ENCODE measurements around the gene CHMP1B. TPM values are rescaled to one million over a fixed set of nuclear protein-coding genes. Genes with fewer than 3 reads are reported as not detected.
"Not testable (repeated sequence)": the region's sequence is repeated elsewhere in the genome, so short reads cannot be mapped to it uniquely, and the experiment has no call there.

CHMP1B gene
- total RNA-seq, 1 donor from 2014 or later: 140 TPM

DNA sequence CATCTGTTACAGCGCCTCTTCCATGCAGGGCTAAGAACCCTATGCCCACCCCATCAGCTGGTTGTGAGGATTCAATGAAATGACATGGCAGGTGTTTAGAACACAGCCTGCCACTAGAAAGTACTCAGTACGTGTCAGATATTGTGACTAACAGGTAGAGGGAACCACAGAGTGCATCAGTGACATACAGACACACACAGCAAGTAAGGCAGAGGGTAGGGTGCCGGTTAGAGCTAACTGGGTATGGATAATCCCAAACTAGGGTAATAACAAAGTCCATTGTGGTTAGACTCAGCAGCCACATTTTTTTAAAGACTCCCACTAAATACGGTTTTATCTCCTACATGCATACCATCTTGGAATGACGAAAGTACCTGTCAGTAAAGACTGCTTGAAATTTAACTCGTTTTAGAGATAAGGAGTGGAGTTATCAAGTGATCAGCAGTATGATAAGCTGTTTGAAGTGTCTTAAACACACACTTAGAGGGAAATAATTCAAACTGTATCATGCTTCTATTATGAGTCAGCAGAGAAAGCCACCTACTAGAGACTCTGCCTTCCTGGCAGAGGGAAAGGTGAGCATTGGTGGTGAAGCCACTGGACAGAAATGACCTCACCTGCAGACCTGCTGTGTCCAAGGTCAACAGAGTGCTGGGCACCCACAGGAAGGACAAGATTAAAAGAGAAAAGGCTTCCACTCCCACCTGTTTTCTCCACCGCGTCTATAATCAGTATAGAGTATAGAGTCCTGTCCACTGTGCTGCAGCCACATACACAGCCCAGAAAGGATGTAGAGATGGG, 36.3 kb downstream of the CHMP1B start:
- FAIRE-seq (no peak), DNase-seq (ENCODE audit: low read depth) (peak; percentile 25)
- peaks cover 8% of the 10 kb centered on the region for H3K36me3 ChIP-seq (ENCODE audit: control insufficient read depth, insufficient read depth, low read length)
- H3K4me3 ChIP-seq (ENCODE audit: low read depth, low read length): no peak overlapping the region
- H3K27me3 ChIP-seq (ENCODE audit: control insufficient read depth, insufficient read depth, low read length): no peaks in the 10 kb centered on the region
- TF ChIP-seq CTCF (IDR thresholded peaks at IDR 0.05; ENCODE audit: insufficient read depth, low read length, severe bottlenecking): no peak

- Histone ChIP-seq H3K27me3 (ENCODE audit: control insufficient read depth, insufficient read depth, low read length) (no peaks in the 10 kb centered on the region), H3K4me3 (ENCODE audit: low read depth, low read length) (no peak overlapping the region), H3K36me3 (ENCODE audit: control insufficient read depth, insufficient read depth, low read length) (peaks cover 8% of the 10 kb centered on the region)
- FAIRE-seq: no peak
- TF ChIP-seq CTCF (IDR thresholded peaks at IDR 0.05; ENCODE audit: insufficient read depth, low read length, severe bottlenecking): no peak
- no peak for DNase-seq (ENCODE audit: low read depth)
Observed at GRCh38 chr18:11888726-11889125, 37.5 kb downstream of the CHMP1B start.

DNA sequence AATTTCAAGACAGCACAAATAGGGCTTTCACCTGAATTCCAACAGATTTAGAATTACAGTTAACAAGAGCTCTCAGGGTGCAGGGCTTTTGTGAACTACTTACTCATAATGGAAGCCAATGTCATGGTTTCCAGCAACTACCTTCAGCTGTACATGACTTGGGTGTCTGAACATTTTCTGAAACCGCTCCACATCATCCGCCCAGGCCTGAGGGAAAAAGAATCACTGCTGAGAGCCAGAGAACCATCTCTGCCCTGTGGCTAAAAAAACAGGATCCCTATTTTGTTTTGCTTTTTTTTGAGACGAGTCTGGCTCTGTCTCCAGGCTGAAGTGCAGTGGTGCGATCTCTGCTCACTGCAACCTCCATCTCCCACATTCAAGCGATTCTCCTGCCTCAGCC, 38.1 kb downstream of the CHMP1B start:
- no peak for DNase-seq (ENCODE audit: low read depth)
- no peak for TF ChIP-seq CTCF (IDR thresholded peaks at IDR 0.05; ENCODE audit: insufficient read depth, low read length, severe bottlenecking)
- no peaks in the 10 kb centered on the region for H3K27me3 ChIP-seq (ENCODE audit: control insufficient read depth, insufficient read depth, low read length)
- H3K4me3 ChIP-seq (ENCODE audit: low read depth, low read length): no peak overlapping the region
- FAIRE-seq: no peak
- peaks cover 8% of the 10 kb centered on the region for H3K36me3 ChIP-seq (ENCODE audit: control insufficient read depth, insufficient read depth, low read length)

DNA sequence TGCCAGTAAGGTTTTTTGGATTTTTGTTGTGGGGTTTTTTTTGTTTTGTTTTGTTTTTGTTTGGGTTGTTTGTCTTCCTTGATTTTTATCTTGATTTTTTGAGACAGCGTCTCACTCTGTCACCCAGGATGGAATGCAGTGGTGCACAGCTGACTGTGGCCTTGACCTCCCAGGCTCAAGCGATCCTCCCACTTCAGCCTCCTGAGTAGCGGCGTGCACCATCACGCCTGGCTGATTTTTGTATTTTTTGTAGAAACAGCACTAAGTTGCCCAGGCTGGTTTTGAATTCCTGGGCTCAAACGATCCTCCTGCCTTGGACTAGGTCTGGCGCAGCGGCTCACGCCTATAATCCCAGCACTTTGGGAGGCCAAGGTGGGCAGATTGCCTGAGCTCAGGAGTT, 40.5 kb downstream of the CHMP1B start:
- Histone ChIP-seq H3K36me3 (ENCODE audit: control insufficient read depth, insufficient read depth, low read length) (peaks cover 5% of the 10 kb centered on the region), H3K27me3 (ENCODE audit: control insufficient read depth, insufficient read depth, low read length) (no peaks in the 10 kb centered on the region), H3K4me3 (ENCODE audit: low read depth, low read length) (no peak overlapping the region)
- FAIRE-seq: no peak
- no peak for DNase-seq (ENCODE audit: low read depth)
- TF ChIP-seq CTCF (IDR thresholded peaks at IDR 0.05; ENCODE audit: insufficient read depth, low read length, severe bottlenecking): no peak

DNA sequence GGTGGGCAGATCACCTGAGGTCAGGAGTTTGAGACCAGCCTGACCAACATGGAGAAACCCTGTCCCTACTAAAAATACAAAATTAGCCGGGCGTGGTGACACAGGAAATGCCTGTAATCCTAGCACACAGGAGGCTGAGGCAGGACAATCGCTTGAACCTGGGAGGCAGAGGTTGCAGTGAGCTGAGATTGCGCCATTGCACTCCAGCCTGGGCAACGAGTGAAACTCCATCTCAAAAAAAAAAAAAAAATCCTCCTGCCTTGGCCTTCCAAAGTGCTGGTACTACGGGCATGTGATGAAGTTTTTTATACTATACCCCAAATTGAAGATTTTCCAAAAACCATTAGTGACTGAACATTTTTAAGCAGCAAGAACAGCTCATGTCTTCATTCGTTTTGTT, 41.2 kb downstream of the CHMP1B start:
- FAIRE-seq; DNase-seq (ENCODE audit: low read depth); H3K4me3 ChIP-seq (ENCODE audit: low read depth, low read length); H3K36me3 ChIP-seq (ENCODE audit: control insufficient read depth, insufficient read depth, low read length); H3K27me3 ChIP-seq (ENCODE audit: control insufficient read depth, insufficient read depth, low read length): not testable (repeated sequence)

GRCh38 chr18:11897781-11898180, 46.6 kb downstream of the CHMP1B start:
- no peak overlapping the region for H3K4me3 ChIP-seq (ENCODE audit: low read depth, low read length)
- DNase-seq (ENCODE audit: low read depth) (no peak), FAIRE-seq (no peak)
- no peaks in the 10 kb centered on the region for H3K27me3 ChIP-seq (ENCODE audit: control insufficient read depth, insufficient read depth, low read length)
- no peak for TF ChIP-seq CTCF (IDR thresholded peaks at IDR 0.05; ENCODE audit: insufficient read depth, low read length, severe bottlenecking)
- peaks cover 5% of the 10 kb centered on the region for H3K36me3 ChIP-seq (ENCODE audit: control insufficient read depth, insufficient read depth, low read length)

All from bronchial epithelial cell (primary cell).